GM21367 (cell line): ENCODE measurements around the gene SLC41A3.
A peak's percentile ranks its signal among the peaks of the same experiment; 100 is the strongest.
"Not testable (repeated sequence)": the region's sequence is repeated elsewhere in the genome, so short reads cannot be mapped to it uniquely, and the experiment has no call there.

Experiments
- ATAC-seq: cut with Tn5 transposase; IDR thresholded peaks from one replicate; pipeline ENCODE4 v1.9.1; 2021; ENCODE audit not compliant: unreplicated experiment

The SLC41A3 gene

DNA sequence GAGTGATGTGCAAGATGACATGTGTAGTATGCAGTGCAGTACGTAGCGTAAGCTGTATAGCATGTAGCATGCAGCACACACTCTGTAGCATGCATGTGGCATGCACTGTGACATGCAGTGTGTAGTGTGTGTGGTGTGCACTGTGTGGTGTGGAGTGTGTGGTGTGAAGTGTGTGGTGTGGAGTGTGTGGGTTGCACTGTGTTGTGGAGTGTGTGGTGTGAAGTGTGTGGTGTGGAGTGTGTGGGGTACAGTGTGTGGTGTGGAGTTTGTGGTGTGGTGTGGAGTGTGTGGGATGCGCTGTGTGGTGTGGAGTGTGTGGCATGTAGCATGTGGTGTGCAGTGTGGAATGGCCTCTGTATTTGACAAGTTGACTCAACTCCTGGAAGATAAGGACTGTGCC, 75.7 kb downstream of the SLC41A3 start:
- no peak for ATAC-seq

DNA sequence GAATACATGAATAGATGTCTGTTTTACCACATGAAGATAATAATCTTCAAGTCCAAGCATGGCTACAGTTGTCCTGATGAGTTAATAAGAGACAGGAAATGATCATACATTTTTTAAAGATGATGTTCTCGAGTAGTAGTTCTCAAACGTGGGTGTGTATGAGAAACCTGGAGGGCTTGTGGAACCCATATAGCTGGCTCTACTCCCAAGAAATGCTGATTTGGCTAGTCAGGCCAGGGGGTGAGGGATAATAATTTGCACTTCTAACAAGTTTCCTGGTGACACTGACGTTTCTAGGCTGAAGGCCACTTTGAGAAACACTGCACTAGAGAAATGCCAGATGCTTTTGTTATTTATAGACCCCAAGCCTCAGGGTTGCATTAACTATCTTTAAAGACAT, 78.0 kb downstream of the SLC41A3 start:
- no peak for ATAC-seq

DNA sequence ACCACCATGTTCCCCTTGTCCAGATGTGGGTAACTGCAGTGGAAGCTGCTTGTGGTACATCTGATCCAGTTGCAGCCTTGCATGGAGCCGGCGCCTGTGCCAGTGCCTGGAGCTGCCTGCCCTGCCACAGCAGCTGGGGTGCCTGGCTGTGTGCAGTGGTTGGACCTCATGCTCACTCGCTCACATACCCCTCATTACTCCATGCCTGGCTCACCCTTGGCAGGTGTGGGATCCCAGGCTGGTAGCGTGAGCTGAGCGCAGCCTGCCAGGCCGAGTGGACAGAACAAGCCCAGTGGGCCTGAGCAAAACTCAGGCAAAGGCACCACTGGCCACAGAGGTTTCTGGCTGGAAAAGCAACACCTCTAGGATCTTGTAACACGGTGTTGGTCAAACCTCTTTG, 79.2 kb downstream of the SLC41A3 start:
- ATAC-seq: no peak

DNA sequence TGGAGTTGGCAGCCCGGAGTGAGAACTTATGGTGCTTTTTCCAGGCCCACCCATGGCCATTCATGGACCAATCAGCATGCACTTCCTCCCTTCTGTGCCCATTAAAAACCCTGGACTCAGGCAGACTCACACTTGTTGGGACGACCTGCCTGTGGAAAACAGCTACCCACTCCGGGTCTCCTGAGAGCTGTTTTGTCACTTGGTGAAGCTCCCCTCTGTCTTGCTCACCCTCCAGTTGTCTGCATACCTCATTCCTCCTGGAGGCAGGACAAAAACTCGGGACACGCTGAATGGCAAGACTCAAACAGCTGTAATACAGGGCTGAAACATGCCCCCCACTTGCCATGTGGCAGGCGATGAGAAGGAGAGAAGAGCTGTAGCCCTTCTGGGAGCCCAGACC, 79.7 kb downstream of the SLC41A3 start:
- ATAC-seq: no peak

DNA sequence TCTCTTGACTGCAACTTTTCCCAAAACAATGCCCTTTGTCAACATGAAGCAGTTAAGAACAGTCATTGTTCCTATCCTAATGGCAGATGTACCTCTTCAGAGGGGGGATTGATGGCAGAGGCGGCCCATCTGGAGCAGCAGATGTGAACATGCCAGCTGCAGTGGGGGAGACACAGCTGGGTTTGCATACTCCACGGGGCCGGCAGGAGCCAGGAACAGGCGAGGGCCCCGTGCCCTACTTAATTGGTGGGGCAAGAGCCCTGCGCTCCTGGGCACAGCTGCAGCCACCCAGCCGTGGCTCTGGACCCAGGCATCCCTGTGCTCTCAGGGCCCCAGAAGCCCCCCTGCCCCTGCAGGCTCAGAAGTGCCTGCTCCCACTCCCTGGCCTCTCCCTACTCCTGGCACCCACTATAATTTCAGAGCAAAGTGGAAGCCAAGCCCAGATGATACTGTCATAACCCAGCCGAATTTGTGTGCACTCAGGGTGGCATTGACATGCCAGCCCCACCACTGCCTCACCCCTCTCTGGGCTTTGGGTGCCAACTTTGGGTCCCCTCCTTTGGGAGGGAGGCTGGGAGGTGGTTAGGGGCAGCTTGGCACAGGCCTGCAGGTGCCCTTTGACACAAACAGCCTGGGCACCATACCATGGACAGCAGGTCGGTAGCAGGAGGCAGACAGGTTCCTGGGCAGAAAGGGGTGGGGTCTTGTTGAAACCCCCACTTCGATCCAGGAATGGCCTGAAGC, 80.3 kb downstream of the SLC41A3 start:
- no peak for ATAC-seq

DNA sequence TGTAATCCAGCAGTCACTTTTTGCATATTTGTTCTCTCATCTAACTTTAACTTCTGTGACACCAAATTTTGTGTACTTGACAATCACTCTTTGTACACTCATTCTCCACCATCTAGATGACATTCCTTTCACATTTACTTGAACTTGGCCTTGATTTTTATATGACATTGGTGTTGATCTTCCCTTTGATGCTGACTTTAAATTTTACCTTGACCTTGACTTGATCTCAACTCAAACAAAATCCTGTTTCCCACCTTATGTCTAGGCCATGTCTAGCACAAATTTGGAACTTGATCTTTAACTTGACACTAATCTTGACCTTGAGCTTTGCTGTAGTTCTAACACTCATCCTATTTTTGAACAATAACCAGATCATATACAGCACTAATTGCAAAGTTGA, 81.7 kb downstream of the SLC41A3 start:
- no peak for ATAC-seq

DNA sequence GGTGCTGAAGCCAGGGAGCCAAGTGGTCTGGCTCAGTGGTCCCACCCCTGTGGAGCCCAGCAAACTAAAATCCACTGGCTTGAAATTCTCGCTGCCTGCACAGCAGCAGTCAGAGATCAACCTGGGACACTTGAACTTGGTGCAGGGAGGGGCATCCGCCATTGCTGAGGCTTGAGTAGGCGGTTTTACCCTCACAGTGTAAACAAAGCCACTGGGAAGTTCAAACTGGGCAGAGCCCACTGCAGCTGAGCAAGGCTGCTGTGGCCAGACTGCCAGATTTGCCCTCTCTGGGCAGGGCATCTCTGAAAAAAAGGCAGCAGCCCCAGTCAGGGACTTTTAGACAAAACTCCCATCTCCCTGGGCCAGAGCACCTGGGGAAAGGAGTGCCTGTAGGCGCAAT, 87.2 kb downstream of the SLC41A3 start:
- not testable (repeated sequence) for ATAC-seq

DNA sequence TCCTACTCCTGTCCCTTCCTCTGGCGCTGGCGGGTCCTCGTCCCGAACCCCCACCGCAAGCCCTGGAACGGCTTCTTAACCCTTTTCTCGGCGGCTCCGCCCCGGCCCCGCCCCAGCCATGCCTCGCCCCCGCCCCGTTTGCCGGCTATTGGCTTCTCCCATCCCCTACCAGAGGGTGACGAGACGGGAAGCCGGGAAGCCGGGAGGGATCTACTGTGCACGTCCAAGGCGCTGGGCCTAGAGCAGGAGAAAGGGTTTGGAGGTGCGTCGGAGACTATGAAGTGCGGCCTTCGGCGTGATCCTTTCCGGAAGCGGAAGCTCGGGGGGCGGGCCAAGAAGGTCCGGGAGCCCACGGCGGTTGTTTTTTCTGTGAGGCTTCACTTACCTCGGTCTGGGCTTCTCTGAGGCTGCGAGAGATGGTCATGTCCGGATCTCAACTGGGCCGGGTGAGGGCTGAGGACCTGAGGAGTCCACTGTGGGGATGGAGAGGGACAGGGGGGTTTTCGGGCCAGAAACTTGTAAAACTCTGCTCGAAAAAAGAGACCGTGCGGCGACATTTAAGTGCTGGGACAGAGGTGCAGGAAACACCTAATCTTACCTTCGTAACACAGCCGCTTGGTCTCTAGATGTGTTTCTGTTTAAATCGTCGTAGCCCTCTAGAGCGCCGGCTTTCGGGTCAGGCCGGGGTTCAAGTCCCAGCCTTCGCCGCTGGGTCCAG, 93.5 kb downstream of the SLC41A3 start:
- peak; percentile 40 for ATAC-seq

DNA sequence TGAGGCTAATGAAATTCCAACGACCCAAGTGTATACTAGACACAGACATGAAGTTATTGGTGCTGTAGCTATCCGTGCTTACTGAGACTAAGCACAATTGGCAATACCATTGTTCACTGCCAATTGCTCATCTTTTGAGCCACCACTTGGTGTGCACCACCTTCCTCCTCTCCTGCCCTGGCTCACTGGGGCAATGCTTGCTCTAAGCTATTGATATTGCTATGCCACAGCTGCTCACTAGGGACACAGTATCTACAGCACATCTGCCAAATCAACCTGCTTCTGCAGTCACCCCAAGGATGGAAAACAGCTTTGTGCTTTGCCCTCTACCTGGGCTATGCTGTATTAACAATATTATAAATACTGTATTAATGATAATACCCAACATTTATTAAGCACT, 99.0 kb downstream of the SLC41A3 start:
- ATAC-seq: not testable (repeated sequence)

DNA sequence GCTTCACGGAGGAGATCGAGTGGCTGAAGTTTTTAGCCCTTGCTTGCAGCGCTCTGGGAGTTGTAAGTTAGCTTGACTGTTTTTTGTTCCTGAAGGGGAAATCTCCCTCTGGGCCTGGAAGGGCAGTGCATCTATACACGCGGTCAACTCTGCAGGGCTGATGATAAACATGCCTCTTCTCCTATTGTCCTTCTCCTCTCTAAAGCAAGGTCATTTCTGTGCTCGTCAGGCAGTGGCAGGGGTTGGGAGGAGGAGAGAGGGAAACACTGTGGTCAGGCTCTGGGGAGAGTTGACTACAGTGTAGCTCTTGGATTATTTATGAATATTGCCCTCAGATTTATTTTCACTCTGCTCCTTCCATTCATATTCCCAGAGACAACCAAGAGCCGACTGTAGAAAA, 106.8 kb downstream of the SLC41A3 start:
- not testable (repeated sequence) for ATAC-seq

DNA sequence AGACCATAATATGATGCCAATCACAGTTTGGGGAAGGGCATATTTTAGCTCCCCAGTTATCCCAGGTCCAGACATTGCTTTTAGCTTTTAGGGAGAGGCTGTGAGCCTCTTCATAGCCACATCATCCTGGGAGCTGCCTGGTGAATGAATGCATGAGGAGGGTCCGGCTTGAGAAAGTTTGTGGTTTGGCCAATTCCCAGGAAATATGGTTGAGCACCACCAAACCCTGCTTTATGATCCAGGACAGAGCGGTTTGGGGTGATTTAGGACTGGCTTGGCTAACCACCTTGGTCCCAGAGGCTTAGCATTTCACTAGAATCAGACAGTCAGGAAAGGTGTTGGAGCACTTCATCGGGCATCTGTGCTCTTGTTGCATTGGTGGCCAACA, 107.9 kb downstream of the SLC41A3 start:
- not testable (repeated sequence) for ATAC-seq

DNA sequence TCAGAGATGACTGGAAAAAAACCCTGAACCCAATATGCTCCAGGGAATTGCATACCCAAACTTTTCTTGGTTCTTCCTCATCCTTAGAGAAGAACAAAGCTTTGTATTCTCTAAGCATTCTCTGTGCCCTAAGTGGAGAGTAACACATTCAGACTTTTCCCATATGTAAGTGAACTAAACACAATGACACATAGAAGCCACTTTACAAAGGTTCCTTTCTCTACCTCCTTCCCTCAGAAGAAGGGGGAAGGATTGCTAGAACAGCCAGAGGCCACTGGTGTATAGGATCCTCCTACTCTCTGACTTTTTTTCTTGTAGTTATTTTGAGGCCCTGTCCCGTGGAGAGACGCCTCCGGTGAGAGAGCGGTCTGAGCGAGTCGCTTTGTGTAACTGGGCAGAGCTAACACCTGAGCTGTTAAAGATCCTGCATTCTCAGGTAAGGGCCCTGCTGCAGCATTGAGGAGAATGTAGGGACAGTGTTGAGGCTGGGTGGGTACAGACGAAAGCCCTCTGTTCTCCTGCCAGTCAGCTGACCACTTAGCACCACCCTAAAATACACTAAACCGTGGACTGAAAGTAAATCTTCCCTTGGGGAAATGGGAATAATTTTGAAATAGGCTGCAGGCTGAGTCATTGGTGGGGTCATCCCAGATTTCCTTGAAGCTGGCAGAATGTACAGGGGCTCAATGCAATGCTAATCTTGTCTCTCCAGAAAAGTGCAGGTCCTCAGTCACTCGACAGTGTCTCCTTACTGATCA, 108.5 kb downstream of the SLC41A3 start:
- ATAC-seq: not testable (repeated sequence)

DNA sequence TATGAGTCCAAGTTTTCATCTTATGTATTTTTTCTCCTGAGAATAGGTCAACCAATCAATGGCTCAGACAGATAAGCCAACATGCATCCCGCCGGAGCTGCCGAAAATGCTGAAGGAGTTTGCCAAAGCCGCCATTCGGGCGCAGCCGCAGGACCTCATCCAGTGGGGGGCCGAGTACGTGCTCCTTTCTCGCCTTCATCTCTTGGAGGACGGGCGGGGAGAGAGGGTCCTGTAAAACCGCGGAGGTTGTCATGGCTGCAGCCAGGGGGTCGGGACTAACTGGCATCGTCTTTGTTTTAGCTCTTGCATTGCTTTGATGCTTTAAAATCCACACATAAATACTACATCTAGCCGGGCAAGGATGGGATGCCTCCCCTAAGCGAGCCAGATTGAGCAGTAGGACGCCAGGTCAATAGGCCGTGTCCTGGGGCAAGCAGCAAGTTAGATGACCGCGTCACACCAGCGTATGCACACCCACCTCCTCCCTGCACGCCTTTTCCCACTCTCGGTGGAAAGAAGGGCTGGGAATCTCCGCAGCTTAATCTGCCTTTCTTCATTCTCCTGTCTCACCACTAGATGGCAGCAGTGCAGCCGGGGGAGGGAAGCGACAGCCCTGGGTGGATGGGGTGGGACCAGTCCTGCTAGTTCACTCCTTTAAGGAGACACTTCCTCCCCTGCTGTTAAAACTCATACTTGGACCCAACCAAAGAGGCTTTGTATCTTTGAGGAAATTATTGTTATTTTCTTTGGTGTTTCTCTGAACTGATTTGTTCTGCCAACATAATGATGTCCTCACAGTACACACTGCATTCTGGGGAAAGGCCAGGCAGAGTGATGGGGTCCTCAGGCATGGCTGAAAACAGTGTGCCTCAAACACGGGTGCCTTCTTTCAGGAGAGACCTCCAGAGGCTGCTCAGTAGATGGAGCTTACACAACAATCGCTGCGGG, 111.7 kb downstream of the SLC41A3 start:
- not testable (repeated sequence) for ATAC-seq

DNA sequence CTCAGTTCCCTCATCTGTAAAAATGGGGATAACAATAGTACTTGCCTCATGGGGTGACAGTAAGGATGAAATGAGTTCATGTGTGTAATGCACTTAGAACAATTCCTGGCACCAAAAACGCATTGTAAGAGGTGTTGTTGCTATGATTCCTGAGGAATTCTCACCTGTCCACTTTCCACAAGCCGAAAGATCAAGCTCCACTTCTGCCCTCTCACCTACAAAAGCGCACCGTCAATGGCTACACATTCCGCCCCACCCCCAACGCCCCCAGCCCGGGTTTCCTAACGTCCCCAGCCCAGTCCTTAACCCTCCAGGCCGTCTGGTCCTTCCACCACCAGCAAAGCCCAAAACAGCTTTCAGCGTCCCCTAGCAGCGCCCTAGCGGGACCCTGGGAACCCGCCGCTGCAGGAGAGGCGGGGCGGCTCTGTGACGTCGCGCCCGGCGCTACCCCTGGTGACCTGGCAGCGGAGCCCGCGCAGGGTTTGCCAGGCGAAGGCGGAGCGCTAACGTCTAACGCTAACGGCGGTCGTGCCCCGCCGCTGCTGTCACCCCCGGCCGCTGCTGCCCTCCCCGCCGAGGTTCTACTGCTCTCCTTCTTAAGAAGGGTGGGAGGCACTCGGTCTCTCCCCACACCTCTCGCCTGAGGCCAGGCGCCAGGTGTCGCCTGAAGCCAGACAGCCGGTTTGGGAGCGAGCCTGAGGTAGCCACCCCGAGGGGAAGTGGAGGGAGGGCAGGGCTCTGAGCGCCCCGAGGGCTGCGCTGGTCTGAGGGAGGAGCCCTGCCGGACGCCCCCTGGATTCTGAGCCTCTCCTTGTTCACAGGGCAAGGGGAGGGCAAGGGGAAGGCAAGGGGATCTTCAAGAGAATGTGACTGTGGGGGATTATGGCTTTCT, 115.0 kb downstream of the SLC41A3 start, which contains the start of gene ROPN1B:
Gene ROPN1B (plus strand): TSS at position 478 of the 892 bp plus-strand sequence. CDS start 2,877 bp downstream, outside the sequence.
- not testable (repeated sequence) for ATAC-seq

DNA sequence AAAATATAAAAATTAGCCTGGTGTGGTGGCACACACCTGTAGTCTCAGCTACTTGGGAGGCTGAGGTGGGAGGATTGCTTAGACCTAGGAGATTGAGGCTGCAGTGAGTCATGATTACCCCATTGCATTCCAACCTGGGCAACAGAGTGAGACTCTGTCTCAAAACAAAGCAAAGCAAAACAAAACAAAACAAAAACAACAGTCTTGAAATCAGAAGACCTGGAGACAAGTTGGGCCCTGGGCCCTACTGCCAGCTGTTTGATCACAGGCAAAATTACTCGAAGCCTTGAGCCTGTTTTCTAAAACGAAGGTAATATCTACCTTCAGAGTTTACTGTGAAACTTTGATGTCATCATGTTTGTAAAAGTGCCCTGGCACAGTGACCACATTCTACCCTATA, 115.8 kb downstream of the SLC41A3 start:
- not testable (repeated sequence) for ATAC-seq

DNA sequence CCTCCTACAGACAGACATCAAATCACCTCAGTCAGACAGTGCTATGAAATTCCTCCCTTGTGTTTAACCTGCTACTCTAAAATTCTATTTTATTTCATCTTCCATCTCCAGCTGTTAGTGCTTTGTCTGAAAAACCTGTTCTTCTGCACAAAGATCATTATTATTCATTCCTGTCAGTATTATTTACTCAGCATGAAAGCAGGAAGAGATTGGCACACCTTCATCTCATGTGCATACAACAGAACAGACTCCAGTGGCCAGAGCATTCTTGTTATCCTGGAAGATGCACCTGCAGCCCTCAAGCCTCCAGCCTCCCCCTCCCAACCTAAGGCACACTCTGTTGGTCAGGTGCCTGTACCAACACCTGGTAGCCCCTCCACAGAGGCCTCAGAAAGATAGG, 116.8 kb downstream of the SLC41A3 start:
- no peak for ATAC-seq

DNA sequence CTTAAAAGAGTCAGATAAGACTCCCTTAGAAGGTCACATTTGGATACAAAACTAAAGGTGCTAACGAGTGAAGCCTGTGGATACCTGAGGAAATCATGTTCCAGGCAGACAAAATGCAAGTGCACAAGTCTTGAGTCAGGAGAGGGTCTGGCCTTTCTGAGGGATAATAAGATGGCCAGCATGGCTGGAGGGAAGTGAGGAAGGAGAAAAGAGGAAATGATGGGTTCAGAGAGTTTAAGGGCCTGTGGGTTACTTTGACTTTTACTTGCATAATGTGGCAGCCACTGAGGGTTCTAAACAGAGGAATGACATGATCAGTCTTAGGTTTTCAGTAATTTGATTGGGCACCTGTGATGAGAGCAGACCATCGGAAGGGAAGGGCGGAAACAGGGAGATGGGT, 118.4 kb downstream of the SLC41A3 start:
- ATAC-seq: no peak

DNA sequence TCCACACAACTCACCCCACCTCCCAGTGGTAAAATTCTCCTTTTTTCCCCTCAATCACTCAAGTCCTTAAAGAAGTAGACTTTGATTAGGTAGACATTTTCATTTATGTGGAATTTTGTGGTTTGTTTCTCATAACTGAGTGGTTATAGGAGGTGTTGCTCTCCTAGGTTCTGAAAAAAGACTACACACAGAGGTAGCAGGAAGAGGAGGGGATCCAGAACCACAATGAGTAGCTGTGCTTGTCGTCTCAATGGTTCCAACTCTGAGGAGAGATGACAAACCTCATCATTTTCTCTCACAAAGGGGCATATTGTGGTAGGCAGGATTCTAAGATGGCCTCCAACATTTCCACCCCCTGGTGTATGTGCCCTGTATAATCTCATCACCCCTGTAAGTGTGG, 120.1 kb downstream of the SLC41A3 start:
- ATAC-seq: not testable (repeated sequence)

DNA sequence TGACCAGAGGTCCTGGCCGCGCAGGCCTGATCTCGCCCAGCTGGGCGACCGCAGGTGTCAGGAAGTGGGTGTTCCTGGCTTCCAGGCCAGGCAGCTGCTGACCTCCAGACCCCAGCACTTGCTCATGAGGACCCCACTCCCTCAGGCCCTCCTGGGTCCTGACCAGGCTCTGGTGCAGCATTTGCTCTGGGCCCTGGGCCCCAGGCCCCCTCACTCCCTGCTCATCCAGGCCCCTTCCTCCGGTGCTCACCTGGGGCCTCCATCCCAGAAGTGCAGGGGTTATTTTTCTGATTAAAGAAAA, 122.7 kb downstream of the SLC41A3 start:
- ATAC-seq: no peak
